ENCODE results near the gene MED12L. TPM values are rescaled to one million over a fixed set of nuclear protein-coding genes. Genes with fewer than 3 reads are reported as not detected.

Gene MED12L
- total RNA-seq, 2 experiments from 2014 or later = 12.6 to 32.7 TPM

- Histone ChIP-seq H3K9me3 (ENCODE audit: low read length) (no peaks in the 10 kb centered on the region), H3K4me1 (ENCODE audit: insufficient read depth, low read length, poor library complexity, severe bottlenecking) (no peaks in the 10 kb centered on the region), H3K27ac (ENCODE audit: low read depth, low read length, poor library complexity, severe bottlenecking) (no peak overlapping the region), H3K79me2 (ENCODE audit: insufficient read depth, low read depth, low read length) (no peaks in the 10 kb centered on the region; the same call in 1 of the 2 replicates), H3K4me3 (ENCODE audit: low read depth, low read length, poor library complexity, severe bottlenecking) (no peak overlapping the region), H4K20me1 (ENCODE audit: insufficient read depth, low read length) (peaks cover 5% of the 10 kb centered on the region; the same call in 1 of the 2 replicates), H3K36me3 (ENCODE audit: insufficient read depth, low read length) (no peaks in the 10 kb centered on the region), H3K4me2 (ENCODE audit: low read length) (no peak overlapping the region), H3K9me2 (ENCODE audit: insufficient read depth, low read length) (no peaks in the 10 kb centered on the region), H2AFZ (ENCODE audit: low read length) (no peak overlapping the region)
- DNase-seq (ENCODE audit: low spot score) = no peak
- BruUV-seq (replicated peaks) = no TSS peak
- ChIA-PET POLR2A (interaction anchor here (1.2 to 1.4 kb wide), 2 partner anchors 9 to 19 kb away, joined by 5 to 6 read pairs; no protein-coding TSS in a partner anchor), CTCF (ENCODE audit: unreplicated experiment) (no interaction called here)
- TF ChIP-seq CTCF (conservative IDR thresholded peaks at IDR 0.05; ENCODE audit: low read length) (no peak), EZH2phosphoT487 (IDR thresholded peaks at IDR 0.05; ENCODE audit: borderline replicate concordance, low read depth, low read length) (no peak)
- intact Hi-C loops (cut with micrococcal nuclease; ENCODE audit: unreplicated experiment) = no loop called here
Observed at GRCh38 chr3:151113343-151113742, 27.9 kb downstream of the MED12L start.

GRCh38 chr3:151117047-151117446, 31.6 kb downstream of the MED12L start:
- ChIA-PET POLR2A (no interaction called here), CTCF (ENCODE audit: unreplicated experiment) (no interaction called here)
- no peak overlapping the region for H3K4me3 ChIP-seq (ENCODE audit: low read depth, low read length, poor library complexity, severe bottlenecking)
- peaks cover 5% of the 10 kb centered on the region; the same call in 1 of the 2 replicates for H4K20me1 ChIP-seq (ENCODE audit: insufficient read depth, low read length)
- no peak for DNase-seq (ENCODE audit: low spot score)
- H2AFZ ChIP-seq (ENCODE audit: low read length) = no peak overlapping the region
- H3K36me3 ChIP-seq (ENCODE audit: insufficient read depth, low read length) = no peaks in the 10 kb centered on the region
- H3K9me3 ChIP-seq (ENCODE audit: low read length) = no peaks in the 10 kb centered on the region
- no TSS peak for BruUV-seq (replicated peaks)
- no peaks in the 10 kb centered on the region; the same call in 1 of the 2 replicates for H3K79me2 ChIP-seq (ENCODE audit: insufficient read depth, low read depth, low read length)
- peak; percentile 46 for TF ChIP-seq CTCF (conservative IDR thresholded peaks at IDR 0.05; ENCODE audit: low read length)
- no peak for TF ChIP-seq EZH2phosphoT487 (IDR thresholded peaks at IDR 0.05; ENCODE audit: borderline replicate concordance, low read depth, low read length)
- H3K27ac ChIP-seq (ENCODE audit: low read depth, low read length, poor library complexity, severe bottlenecking) = no peak overlapping the region
- intact Hi-C loops (cut with micrococcal nuclease; ENCODE audit: unreplicated experiment) = no loop called here
- H3K9me2 ChIP-seq (ENCODE audit: insufficient read depth, low read length) = no peaks in the 10 kb centered on the region
- H3K4me1 ChIP-seq (ENCODE audit: insufficient read depth, low read length, poor library complexity, severe bottlenecking) = no peaks in the 10 kb centered on the region
- no peak overlapping the region for H3K4me2 ChIP-seq (ENCODE audit: low read length)

- H3K9me3 ChIP-seq (ENCODE audit: low read length) = no peaks in the 10 kb centered on the region
- no peak for DNase-seq (ENCODE audit: low spot score)
- no peak overlapping the region for H3K27ac ChIP-seq (ENCODE audit: low read depth, low read length, poor library complexity, severe bottlenecking)
- no peak overlapping the region for H3K4me2 ChIP-seq (ENCODE audit: low read length)
- BruUV-seq (replicated peaks) = no TSS peak
- H4K20me1 ChIP-seq (ENCODE audit: insufficient read depth, low read length) = no peaks in the 10 kb centered on the region
- CTCF ChIA-PET (ENCODE audit: unreplicated experiment) = no interaction called here
- TF ChIP-seq EZH2phosphoT487 (IDR thresholded peaks at IDR 0.05; ENCODE audit: borderline replicate concordance, low read depth, low read length) = no peak
- TF ChIP-seq CTCF (conservative IDR thresholded peaks at IDR 0.05; ENCODE audit: low read length) = no peak
- H3K4me3 ChIP-seq (ENCODE audit: low read depth, low read length, poor library complexity, severe bottlenecking) = no peak overlapping the region
- no peaks in the 10 kb centered on the region for H3K4me1 ChIP-seq (ENCODE audit: insufficient read depth, low read length, poor library complexity, severe bottlenecking)
- intact Hi-C loops (cut with micrococcal nuclease; ENCODE audit: unreplicated experiment) = no loop called here
- POLR2A ChIA-PET = interaction anchor here (0.7 to 1.4 kb wide), 3 partner anchors 9 to 37 kb away, joined by 3 read pairs; no protein-coding TSS in a partner anchor
- no peak overlapping the region for H2AFZ ChIP-seq (ENCODE audit: low read length)
- H3K36me3 ChIP-seq (ENCODE audit: insufficient read depth, low read length) = 0 out of 2 replicates have a peak, but pooled peaks cover 5% of the 10 kb centered on the region
- no peaks in the 10 kb centered on the region for H3K9me2 ChIP-seq (ENCODE audit: insufficient read depth, low read length)
- no peaks in the 10 kb centered on the region; the same call in 1 of the 2 replicates for H3K79me2 ChIP-seq (ENCODE audit: insufficient read depth, low read depth, low read length)
Observed at GRCh38 chr3:151119188-151119587, 33.7 kb downstream of the MED12L start.

Measured in OCI-LY7 (cell line).